ENCODE data around the gene POLK.
"Not testable (repeated sequence)": the region's sequence is repeated elsewhere in the genome, so short reads cannot be mapped to it uniquely, and the experiment has no call there.

The POLK gene

GRCh38 chr5:75551471-75551870 is 39.8 kb downstream of the POLK start:
- DNase-seq (ENCODE audit: low read depth) = no peak

GRCh38 chr5:75552764-75553163 is 41.1 kb downstream of the POLK start:
- no peak for DNase-seq (ENCODE audit: low read depth)

- DNase-seq (ENCODE audit: low read depth) = no peak
These were observed 41.7 kb downstream of the POLK start for GRCh38 chr5:75553358-75553757.

GRCh38 chr5:75558221-75558620 is 46.5 kb downstream of the POLK start:
- DNase-seq (ENCODE audit: low read depth) = no peak

GRCh38 chr5:75558981-75559632 is 47.4 kb downstream of the POLK start:
- no peak for DNase-seq (ENCODE audit: low read depth)

GRCh38 chr5:75560655-75561054 is 49.0 kb downstream of the POLK start:
- not testable (repeated sequence) for DNase-seq (ENCODE audit: low read depth)

GRCh38 chr5:75565991-75566709 is 54.5 kb downstream of the POLK start:
- DNase-seq (ENCODE audit: low read depth) = not testable (repeated sequence)

- DNase-seq (ENCODE audit: low read depth) = no peak
These were observed 55.1 kb downstream of the POLK start for GRCh38 chr5:75566710-75567309.

GRCh38 chr5:75567710-75568109 is 56.0 kb downstream of the POLK start:
- DNase-seq (ENCODE audit: low read depth) = no peak

GRCh38 chr5:75568202-75568601 is 56.5 kb downstream of the POLK start:
- DNase-seq (ENCODE audit: low read depth) = no peak

GRCh38 chr5:75571547-75571946 is 59.9 kb downstream of the POLK start:
- no peak for DNase-seq (ENCODE audit: low read depth)

GRCh38 chr5:75574791-75575190 is 63.1 kb downstream of the POLK start:
- no peak for DNase-seq (ENCODE audit: low read depth)

GRCh38 chr5:75578280-75578679 is 66.6 kb downstream of the POLK start:
- not testable (repeated sequence) for DNase-seq (ENCODE audit: low read depth)

GRCh38 chr5:75584641-75585040 is 73.0 kb downstream of the POLK start:
- no peak for DNase-seq (ENCODE audit: low read depth)

GRCh38 chr5:75588666-75589065 is 77.0 kb downstream of the POLK start:
- no peak for DNase-seq (ENCODE audit: low read depth)

- DNase-seq (ENCODE audit: low read depth) = no peak
These were observed 88.8 kb downstream of the POLK start for GRCh38 chr5:75600535-75600934.

- DNase-seq (ENCODE audit: low read depth) = no peak
These were observed 89.9 kb downstream of the POLK start for GRCh38 chr5:75601567-75601966.

- no peak for DNase-seq (ENCODE audit: low read depth)
These were observed 90.3 kb downstream of the POLK start for GRCh38 chr5:75601996-75602395.

- no peak for DNase-seq (ENCODE audit: low read depth)
These were observed 91.7 kb downstream of the POLK start for GRCh38 chr5:75603371-75603770.

GRCh38 chr5:75603821-75604220 is 92.1 kb downstream of the POLK start:
- DNase-seq (ENCODE audit: low read depth) = no peak

- DNase-seq (ENCODE audit: low read depth) = not testable (repeated sequence)
These were observed 95.7 kb downstream of the POLK start for GRCh38 chr5:75607341-75607740.

- DNase-seq (ENCODE audit: low read depth) = no peak
These were observed 97.2 kb downstream of the POLK start for GRCh38 chr5:75608870-75609269.

- DNase-seq (ENCODE audit: low read depth) = no peak
These were observed 98.5 kb downstream of the POLK start for GRCh38 chr5:75610201-75610600.
